HL-60/S4 treated with phorbol 12-myristate 13-acetate at 8.2 ng/mL for 4 days and 3 days (cell line): ENCODE measurements around the gene RFPL4AL1.

Source experiments
- in situ Hi-C: fragments of 300-500 bp; cut with MboI; formaldehyde crosslinking; loops from 2 replicates; pipeline ENCODE4 v1.15.0; 2022; ENCODE audit warnings: low sequenced_read_pairs

The RFPL4AL1 gene

DNA sequence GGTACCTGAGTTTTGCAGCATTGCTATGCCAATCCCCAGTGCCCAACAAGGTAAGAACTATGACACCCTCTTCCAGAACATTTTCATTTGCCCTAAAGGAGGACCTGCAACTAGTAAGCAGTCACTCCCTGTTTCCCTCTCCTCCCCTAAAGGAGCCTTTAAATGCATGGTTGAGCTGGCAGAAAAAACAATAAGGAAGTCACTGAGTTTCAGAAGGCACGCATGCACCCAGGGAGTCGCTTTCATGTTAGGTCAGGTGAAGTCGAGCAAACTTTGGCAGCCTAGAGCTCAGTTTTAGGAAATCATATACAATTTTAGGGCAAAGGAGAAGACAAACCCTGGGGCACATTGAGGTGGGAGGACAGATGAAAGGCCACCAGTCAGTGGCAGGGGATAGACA is 51.1 kb downstream of the RFPL4AL1 start:
- in situ Hi-C loops = no loop called here
